ENCODE measurements around the gene OSBPL7.

Gene OSBPL7, protein sequence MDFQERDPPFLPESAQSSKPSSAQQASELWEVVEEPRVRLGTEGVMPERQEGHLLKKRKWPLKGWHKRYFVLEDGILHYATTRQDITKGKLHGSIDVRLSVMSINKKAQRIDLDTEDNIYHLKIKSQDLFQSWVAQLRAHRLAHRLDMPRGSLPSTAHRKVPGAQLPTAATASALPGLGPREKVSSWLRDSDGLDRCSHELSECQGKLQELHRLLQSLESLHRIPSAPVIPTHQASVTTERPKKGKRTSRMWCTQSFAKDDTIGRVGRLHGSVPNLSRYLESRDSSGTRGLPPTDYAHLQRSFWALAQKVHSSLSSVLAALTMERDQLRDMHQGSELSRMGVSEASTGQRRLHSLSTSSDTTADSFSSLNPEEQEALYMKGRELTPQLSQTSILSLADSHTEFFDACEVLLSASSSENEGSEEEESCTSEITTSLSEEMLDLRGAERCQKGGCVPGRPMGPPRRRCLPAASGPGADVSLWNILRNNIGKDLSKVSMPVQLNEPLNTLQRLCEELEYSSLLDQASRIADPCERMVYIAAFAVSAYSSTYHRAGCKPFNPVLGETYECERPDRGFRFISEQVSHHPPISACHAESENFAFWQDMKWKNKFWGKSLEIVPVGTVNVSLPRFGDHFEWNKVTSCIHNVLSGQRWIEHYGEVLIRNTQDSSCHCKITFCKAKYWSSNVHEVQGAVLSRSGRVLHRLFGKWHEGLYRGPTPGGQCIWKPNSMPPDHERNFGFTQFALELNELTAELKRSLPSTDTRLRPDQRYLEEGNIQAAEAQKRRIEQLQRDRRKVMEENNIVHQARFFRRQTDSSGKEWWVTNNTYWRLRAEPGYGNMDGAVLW

GRCh38 chr17:47821424-47822391, at the start of gene OSBPL7:
Gene OSBPL7, minus strand, starts transcription at chr17:47821794. Its CDS starts 1,516 bp downstream, at chr17:47820278.
- peak; percentile 93 for DNase-seq

DNA sequence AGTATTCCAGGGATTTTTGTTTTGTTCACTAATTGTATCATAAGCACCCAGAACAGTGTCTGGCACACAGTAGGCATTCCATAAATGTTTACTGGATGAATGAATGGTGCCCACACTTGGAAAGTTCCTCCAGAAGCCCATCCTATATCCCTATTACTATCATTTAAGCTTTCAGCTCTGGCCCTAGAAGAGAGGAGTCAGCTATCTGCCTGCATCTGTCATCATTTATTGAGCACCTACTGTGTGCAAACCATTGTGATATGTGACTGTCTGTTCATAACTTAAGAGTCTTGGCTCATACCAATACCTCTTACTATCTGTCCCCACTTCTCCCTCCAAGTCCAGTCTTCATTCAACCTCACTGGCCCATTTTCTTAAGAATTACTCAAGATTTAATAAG, 49.5 kb upstream of the OSBPL7 start:
- no peak for DNase-seq

DNA sequence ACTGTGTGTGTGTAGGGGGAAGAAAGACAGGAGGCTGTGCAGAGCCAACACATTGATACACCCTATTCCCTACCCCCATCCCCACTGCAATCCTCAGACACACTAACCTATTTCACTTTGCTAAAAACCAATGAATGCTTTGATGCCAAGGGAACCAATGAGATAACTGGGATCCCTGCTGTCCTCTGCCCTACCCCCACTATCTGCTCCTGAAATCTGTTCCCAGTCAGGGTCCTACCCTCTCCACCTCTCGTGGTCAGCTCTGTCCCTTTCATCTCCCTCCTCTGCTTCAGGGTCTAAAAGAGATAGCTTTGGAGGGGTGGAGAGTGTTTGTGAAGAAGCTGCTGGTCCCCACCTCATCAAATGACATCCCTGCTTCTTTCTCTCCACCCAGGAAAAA, 48.5 kb upstream of the OSBPL7 start:
- DNase-seq, result no peak

DNA sequence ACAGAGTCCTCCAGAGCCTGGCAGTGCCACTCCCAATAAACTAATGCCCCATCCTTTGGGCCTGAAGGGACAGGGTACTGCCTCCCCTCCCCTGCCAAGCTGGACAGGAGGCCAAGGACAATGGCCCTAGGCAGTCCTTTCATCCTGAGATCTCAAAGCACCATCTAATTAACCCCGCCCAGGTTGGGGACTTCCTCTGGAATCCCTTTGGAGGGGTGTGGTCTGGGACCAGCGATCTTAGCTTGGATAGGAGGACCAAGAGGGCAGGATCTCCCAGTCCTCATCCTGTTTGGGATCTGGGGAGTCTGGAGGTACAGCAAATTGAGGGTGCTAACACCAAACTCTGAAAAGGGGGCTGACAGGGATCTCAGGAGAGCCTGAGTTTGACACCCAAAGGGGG, 47.5 kb upstream of the OSBPL7 start:
- DNase-seq, result no peak

GRCh38 chr17:47867813-47868533, 46.4 kb upstream of the OSBPL7 start:
- DNase-seq, result no peak

GRCh38 chr17:47866941-47867340, 45.3 kb upstream of the OSBPL7 start:
- DNase-seq, result no peak

- no peak for DNase-seq
Measured at GRCh38 chr17:47864791-47865216, 43.2 kb upstream of the OSBPL7 start.

DNA sequence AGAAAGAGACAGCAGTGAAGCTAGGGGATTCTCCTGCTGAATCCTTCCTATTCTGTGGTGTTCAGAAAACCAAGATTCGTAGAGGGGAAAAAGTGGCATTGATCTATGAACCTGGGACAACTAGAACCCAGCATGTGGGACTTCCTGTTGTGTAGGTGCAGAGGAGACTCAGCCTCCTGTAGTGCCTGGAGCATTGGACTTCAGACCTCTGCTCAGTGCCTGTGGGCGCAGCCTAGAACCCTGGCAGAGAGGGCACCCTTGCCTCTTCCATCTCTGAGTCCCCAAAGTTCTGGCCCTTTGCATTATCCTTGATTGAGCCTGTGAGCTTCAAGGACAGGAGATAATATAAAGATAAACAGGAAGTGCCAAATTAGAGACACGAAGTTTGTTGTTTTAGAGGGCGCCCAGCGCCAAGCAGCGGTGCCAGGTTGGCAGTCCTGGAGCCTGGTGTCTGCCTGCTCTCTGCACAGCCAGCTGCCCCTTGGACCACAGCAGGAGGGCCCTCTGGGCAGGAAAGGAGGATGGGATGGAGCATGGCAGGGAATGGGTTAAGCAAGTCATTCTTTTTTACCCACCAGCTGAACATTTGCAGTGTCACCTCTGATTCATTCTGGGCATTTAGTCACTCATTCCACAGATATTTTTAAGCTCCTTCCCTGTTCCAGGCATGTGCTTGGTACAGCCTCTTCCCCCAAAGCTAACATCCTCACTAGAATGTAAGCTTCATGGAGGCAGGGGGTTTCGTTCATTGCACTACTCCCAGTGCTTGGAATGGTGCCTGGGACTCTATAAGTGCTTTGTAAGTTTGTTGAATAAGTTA, 41.2 kb upstream of the OSBPL7 start:
- DNase-seq, result peak; percentile 36

GRCh38 chr17:47860386-47860785, 38.8 kb upstream of the OSBPL7 start:
- no peak for DNase-seq

DNA sequence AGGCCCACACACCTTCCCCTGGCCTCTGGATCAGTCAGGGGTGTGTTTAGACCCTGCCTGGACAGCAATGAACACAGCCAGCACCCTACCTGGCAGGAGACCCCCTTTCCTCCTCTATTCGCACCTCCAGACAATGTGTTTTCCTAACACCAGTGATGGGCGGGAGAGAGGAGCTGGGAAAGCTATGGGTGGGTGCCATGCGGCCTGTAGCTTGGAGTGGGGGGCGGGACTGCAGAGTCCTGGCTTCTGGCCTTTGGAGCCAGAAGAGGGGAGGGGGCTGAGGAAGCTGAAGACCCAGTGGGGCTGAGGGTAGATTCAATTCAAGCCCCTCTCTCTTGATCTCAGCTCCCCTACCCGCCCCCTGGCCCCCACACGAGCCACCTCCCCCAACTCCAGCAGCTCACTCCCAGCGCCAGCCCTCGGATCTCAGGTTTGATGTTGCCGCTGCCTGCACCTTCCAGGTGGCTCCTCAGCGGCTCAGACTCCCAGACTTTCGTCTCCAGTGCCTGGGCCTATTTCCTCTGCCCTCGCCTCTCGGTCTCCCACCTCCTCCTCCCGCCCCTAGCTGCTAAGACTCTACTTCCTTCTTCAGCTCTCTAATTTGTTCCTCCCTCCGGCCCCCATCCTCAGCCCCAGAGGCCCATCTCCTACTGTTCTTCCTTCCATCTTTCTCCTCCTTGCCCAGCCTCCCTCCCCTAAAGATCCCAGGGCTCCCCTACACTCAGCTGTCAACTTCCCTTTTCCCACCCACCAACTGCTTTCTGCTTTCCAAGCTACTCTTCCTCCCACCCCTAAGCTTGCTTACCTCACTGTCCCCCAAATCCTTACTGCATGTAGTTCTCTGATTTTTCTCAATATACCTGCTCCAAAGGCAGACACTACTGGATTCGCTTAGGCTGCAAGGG, 36.2 kb upstream of the OSBPL7 start:
- DNase-seq, result no peak

GRCh38 chr17:47856830-47857229, 35.2 kb upstream of the OSBPL7 start:
- DNase-seq, result no peak

GRCh38 chr17:47855737-47856136, 34.1 kb upstream of the OSBPL7 start:
- DNase-seq, result no peak

- no peak for DNase-seq
Measured at GRCh38 chr17:47853616-47854015, 32.0 kb upstream of the OSBPL7 start.

- DNase-seq, result peak; percentile 33
Measured at GRCh38 chr17:47852113-47852949, 30.7 kb upstream of the OSBPL7 start.

GRCh38 chr17:47851764-47852112, 30.1 kb upstream of the OSBPL7 start:
- DNase-seq, result peak; percentile 39

GRCh38 chr17:47850692-47851573, 29.3 kb upstream of the OSBPL7 start, which contains the start of gene SP6:
Gene SP6, minus strand, starts transcription at chr17:47851163. Its CDS starts 2,734 bp downstream, at chr17:47848429.
- peak; percentile 96 for DNase-seq

GRCh38 chr17:47850373-47850691, 28.7 kb upstream of the OSBPL7 start:
- peak; percentile 69 for DNase-seq

DNA sequence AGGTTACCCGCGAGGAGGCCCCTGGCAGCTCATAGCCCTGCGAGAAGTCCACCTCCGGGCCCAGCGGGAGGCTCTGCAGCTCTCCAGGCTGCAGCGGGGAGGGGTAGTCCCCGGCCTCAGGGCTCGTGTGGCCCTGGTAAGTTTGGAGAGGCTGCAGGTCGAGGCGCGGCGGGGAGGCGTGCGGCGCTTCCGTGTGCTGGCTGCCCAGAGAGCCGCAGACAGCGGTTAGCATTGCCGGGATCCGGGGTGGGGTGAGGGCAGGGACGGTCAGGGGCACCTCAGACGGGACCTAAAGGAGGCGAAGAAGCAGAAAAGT, 26.6 kb upstream of the OSBPL7 start:
- no peak for DNase-seq
